ENCODE measurements around the gene SMCO2. TPM values are rescaled to one million over a fixed set of nuclear protein-coding genes. Genes with fewer than 3 reads are reported as not detected.

SMCO2 gene
- total and polyA plus RNA-seq, 10 donors: 0.06 to 0.92 (median 0.16) TPM; not detected in 7

DNA sequence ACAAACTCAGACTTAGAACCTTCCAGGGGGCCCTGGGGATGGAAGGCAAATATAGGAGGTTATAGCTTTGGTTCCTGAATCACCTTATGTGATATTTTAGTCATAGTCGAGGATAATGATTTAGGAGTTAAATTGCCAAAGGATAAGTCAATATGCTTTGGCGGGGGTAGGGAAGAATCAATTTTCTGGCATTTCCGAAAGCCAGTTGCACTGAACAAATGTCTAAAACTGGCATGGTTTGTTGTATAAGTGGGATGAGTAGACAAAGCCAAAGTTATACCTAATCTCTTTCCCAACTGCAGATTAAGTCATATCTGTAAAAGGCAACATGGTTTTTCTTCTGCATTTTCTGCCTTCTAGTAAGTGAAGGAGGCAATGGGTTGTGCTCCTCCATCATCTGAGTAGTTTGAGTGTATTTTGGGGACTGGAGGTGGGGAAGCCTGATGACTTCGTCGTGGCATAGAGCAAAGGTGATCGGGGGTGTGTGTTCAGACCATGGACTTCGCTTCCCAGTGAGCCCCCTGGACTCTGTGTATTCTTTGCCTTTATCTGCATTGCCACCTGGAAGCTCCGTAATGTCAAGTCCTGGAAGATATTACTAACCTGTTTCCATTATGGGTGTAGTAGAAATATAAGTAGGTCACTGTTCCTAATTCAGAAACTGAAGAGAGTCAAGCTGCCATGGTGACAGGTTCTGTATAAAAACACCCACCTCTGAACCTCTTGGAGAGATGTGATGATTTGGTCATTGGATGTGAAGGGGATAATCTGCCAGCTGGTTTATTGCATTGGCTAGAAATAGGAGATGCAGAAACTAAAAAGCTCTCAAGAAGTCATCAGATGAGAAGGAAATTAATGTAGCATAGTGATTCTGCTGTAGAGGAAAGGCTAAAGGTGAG is 102.0 kb downstream of the SMCO2 start:
- no peak for DNase-seq
- WGBS, 5 donors: 91 to 94% (median 92%) methylated on average over 8 of the region's 8 CpGs
- H3K9me3 ChIP-seq: no peaks in the 10 kb centered on the region
- H3K27ac ChIP-seq: peak overlapping the region in 6 of 8 donors; percentile 65 to 82 (median 72)
- intact Hi-C loops (cut with DNase I; ENCODE audit: low total_unique reads): no loop called here
- no peak overlapping the region for H3K4me3 ChIP-seq
- no peaks in the 10 kb centered on the region for H3K36me3 ChIP-seq
- no peaks in the 10 kb centered on the region for H3K27me3 ChIP-seq (replicated peaks in 1 of 7)
- peaks cover 15 to 40% (median 25%) of the 10 kb centered on the region in 6 donors for H3K4me1 ChIP-seq
- TF ChIP-seq POLR2A (IDR thresholded peaks at IDR 0.05): no peak
- TF ChIP-seq, protein P1, sequence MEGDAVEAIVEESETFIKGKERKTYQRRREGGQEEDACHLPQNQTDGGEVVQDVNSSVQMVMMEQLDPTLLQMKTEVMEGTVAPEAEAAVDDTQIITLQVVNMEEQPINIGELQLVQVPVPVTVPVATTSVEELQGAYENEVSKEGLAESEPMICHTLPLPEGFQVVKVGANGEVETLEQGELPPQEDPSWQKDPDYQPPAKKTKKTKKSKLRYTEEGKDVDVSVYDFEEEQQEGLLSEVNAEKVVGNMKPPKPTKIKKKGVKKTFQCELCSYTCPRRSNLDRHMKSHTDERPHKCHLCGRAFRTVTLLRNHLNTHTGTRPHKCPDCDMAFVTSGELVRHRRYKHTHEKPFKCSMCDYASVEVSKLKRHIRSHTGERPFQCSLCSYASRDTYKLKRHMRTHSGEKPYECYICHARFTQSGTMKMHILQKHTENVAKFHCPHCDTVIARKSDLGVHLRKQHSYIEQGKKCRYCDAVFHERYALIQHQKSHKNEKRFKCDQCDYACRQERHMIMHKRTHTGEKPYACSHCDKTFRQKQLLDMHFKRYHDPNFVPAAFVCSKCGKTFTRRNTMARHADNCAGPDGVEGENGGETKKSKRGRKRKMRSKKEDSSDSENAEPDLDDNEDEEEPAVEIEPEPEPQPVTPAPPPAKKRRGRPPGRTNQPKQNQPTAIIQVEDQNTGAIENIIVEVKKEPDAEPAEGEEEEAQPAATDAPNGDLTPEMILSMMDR (IDR thresholded peaks at IDR 0.05 in 8 of 11, conservative IDR thresholded peaks at IDR 0.05 in 3 of 11): no peak
- no peak for TF ChIP-seq POLR2AphosphoS5 (IDR thresholded peaks at IDR 0.05)

DNA sequence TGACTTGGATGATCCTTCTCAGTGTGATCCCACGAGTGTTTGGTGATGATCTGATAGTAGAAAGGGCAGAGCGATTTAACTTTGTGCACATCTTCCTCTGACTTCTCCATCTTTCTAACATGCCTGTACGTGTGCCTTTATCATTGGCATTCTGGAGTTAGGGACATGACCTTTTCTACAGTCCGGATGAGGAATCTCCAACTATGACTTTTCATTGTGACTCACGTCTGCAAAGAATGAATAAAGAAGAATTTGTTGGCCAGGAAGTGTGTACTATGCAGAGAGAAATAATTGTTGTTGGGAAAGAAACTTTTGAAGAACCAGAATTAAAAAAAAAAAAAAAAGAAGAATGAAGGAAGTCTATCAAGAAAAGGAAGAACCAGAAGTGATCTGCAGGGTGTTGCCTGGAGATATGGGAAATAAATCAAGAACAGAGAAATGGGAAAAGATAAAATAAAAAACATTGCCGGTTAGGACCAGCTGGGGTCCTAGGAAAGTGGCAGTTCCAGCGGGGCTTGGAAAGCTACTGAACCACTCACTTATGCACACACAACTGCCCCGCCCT is 102.8 kb downstream of the SMCO2 start:
- Histone ChIP-seq H3K4me3 (peak overlapping the region in 1 of 8 donors; percentile 11), H3K36me3 (no peaks in the 10 kb centered on the region), H3K27ac (peak overlapping the region in 6 of 8 donors; percentile 65 to 82 (median 72)), H3K4me1 (peaks cover 15 to 48% (median 26%) of the 10 kb centered on the region in 6 donors), H3K9me3 (no peaks in the 10 kb centered on the region), H3K27me3 (replicated peaks in 1 of 7) (no peaks in the 10 kb centered on the region)
- 21 to 37% (median 28%) methylated on average over 8 of the region's 8 CpGs for WGBS, 5 donors
- DNase-seq: no peak
- TF ChIP-seq, protein P1 (IDR thresholded peaks at IDR 0.05 in 8 of 11, conservative IDR thresholded peaks at IDR 0.05 in 3 of 11): no peak
- TF ChIP-seq POLR2A (IDR thresholded peaks at IDR 0.05) (no peak), POLR2AphosphoS5 (IDR thresholded peaks at IDR 0.05) (no peak)
- intact Hi-C loops (cut with DNase I; ENCODE audit: low total_unique reads): no loop called here

DNA sequence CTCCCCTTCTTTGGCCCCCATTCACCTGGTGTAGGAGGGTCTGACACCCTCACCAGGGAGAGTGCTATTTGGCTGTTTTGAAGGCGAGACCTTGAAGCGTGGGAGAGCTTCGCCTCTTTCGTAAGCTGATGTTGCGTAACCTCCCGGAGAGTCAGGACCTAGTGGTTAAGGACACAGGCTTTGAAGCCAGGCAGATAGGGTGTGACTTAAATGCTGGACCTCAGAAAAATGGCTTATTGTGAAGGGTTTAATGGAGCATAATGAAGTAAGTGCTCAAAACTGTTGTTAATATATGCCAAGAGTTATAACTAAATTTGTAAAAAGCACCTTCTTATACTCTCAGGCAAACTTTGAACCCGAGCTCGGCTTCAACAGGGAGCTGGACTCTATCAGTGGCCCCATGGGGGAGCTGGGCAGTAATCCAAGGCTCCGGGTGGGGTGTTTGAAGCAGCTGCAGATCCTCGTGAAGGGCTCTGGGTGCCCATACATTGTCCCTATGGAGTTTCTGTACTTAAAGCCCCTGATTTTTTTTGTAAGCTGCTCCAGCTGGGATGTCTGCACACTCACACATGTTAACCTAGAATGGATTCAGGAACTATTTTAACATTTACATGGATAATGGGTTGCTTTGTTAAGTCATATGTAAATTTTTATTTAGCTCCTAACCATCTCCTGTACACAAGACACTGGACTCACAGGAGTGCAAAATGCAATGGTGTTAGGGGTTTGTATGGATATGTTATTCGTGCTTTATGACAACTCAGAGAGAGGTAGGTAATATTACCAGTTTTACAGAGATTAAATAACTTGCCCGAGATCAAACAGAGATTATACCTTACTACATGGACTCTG is 103.5 kb downstream of the SMCO2 start:
- TF ChIP-seq POLR2AphosphoS5 (IDR thresholded peaks at IDR 0.05) (peak in 2 of 3 donors; percentile 56 to 82), POLR2A (IDR thresholded peaks at IDR 0.05) (no peak)
- TF ChIP-seq, protein P1 (IDR thresholded peaks at IDR 0.05 in 8 of 11, conservative IDR thresholded peaks at IDR 0.05 in 3 of 11): no peak
- H3K4me1 ChIP-seq: peaks cover 18 to 55% (median 30%) of the 10 kb centered on the region in 6 donors
- H3K36me3 ChIP-seq: no peaks in the 10 kb centered on the region
- DNase-seq: no peak
- no peaks in the 10 kb centered on the region for H3K27me3 ChIP-seq (replicated peaks in 1 of 7)
- peak overlapping the region in 1 of 8 donors; percentile 11 for H3K4me3 ChIP-seq
- H3K9me3 ChIP-seq: no peaks in the 10 kb centered on the region
- intact Hi-C loops (cut with DNase I; ENCODE audit: low total_unique reads): no loop called here
- WGBS, 5 donors: 24 to 39% (median 32%) methylated on average over 12 of the region's 12 CpGs
- peak overlapping the region in 7 of 8 donors; percentile 9 to 82 (median 71) for H3K27ac ChIP-seq
